Epithelial cell of esophagus (primary cell): ENCODE data around the gene ADAMTSL2.

ENCODE experiments used
- DNase-seq: peaks from one replicate; pipeline ENCODE4 v3.0.0; 2010; ENCODE audit warnings: low read depth
- H3K4me3 ChIP-seq: 2 replicates; pipeline ENCODE4 v1.5.1; 2011; ENCODE audit warnings: mild to moderate bottlenecking, low read length, control low read depth
- CTCF ChIP-seq: IDR thresholded peaks from 2 replicates; pipeline ENCODE4 v1.5.1; 2011; ENCODE audit warnings: low read depth, mild to moderate bottlenecking, low read length, control low read depth, inconsistent platforms; ENCODE audit not compliant: insufficient read depth; ENCODE audit errors: missing control alignments

The ADAMTSL2 gene

GRCh38 chr9:133584559-133585476, 50.3 kb downstream of the ADAMTSL2 start:
- no peak for DNase-seq
- no peak overlapping the region for H3K4me3 ChIP-seq
- no peak for TF ChIP-seq CTCF

- DNase-seq: no peak
Observed at GRCh38 chr9:133585481-133586351, 51.2 kb downstream of the ADAMTSL2 start.

GRCh38 chr9:133587051-133587450, 52.5 kb downstream of the ADAMTSL2 start:
- DNase-seq: no peak
- TF ChIP-seq CTCF: no peak
- H3K4me3 ChIP-seq: no peak overlapping the region

More at GRCh38 chr9:133585481-133586351, 51.2 kb downstream of the ADAMTSL2 start:
- H3K4me3 ChIP-seq: no peak overlapping the region
- TF ChIP-seq CTCF: no peak

- no peak for TF ChIP-seq CTCF
- no peak for DNase-seq
- no peak overlapping the region for H3K4me3 ChIP-seq
Observed at GRCh38 chr9:133587466-133587865, 53.0 kb downstream of the ADAMTSL2 start.

GRCh38 chr9:133589454-133590227, 55.1 kb downstream of the ADAMTSL2 start:
- TF ChIP-seq CTCF: no peak
- no peak overlapping the region for H3K4me3 ChIP-seq
- no peak for DNase-seq

GRCh38 chr9:133590231-133590855, 55.8 kb downstream of the ADAMTSL2 start:
- DNase-seq: no peak
- no peak for TF ChIP-seq CTCF
- H3K4me3 ChIP-seq: no peak overlapping the region
